Measurements from ENCODE around the gene UCN2.

Gene UCN2

DNA sequence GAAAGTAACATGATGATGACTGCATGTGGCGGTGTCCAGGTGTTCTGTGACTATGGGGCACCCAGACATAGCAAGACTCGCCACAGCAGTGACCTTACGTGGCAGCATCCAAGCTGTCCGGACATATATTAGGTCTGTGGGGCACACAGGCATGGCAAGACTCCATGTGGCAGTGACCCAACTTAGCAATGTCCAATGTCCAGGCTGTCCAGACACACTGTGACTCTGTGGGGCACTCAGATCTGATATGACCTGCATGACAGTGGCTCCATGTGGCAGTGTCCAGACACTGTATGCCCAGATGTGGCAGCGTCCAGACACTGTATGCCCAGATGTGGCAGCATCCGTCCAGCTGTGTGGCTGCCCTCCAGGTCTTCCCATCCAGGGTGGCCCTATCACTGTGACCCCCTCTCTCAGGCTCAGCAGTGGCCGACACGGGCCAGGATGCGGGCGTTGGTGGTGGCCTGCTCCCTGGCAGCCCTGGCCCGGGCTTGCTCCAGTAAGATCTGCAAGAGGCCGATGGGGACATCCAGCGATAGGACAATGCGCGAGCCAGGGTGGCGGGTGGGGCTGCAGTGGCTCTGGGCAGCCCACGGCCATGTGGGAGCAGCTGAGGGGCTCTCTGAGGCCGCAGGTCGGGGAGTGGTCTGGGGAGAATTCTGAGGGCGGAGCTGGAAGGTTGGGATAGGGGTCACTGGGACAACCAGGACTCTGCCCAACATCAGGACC, 1.1 kb downstream of the UCN2 start:
- no peak for DNase-seq (ENCODE audit: low read depth)
- TF ChIP-seq, protein P1, sequence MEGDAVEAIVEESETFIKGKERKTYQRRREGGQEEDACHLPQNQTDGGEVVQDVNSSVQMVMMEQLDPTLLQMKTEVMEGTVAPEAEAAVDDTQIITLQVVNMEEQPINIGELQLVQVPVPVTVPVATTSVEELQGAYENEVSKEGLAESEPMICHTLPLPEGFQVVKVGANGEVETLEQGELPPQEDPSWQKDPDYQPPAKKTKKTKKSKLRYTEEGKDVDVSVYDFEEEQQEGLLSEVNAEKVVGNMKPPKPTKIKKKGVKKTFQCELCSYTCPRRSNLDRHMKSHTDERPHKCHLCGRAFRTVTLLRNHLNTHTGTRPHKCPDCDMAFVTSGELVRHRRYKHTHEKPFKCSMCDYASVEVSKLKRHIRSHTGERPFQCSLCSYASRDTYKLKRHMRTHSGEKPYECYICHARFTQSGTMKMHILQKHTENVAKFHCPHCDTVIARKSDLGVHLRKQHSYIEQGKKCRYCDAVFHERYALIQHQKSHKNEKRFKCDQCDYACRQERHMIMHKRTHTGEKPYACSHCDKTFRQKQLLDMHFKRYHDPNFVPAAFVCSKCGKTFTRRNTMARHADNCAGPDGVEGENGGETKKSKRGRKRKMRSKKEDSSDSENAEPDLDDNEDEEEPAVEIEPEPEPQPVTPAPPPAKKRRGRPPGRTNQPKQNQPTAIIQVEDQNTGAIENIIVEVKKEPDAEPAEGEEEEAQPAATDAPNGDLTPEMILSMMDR (IDR thresholded peaks at IDR 0.05; ENCODE audit: insufficient read depth, low read depth, low read length, missing control alignments), result no peak
- no peak overlapping the region for H3K4me3 ChIP-seq (ENCODE audit: low read depth, low read length)

DNA sequence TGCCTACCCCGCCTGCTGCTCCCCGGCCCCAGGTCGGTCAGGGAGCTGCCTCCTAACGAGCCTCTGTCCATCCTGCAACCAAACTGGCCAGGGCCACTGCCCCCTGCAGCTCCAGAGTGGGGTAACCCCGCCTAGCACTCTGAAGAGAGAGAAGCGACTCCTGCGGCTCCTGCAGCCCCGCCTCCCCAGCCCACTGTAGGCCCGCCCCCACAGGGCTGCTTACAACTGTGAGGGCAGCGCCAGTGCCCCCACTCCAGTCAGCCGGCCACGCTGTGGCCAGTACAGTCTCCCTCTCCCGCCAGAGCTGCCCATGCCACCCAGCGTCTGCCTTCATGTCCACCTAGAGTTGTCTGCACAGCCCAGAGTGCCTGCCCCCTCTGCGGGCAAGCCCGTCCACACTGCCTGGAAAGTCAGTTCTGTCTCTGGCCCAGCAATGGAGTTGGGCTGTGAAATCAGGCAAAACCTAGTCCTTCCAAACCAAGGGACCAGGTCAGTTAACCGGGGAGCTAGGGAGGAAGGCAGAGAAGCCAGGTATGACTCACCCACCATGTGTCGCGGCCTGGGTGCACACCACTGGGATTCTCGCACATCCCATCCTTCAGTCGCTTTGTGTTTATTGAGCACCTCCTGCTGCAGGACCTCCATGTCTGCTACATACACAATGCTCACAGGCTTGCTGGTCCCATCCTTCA, 2.4 kb downstream of the UCN2 start:
- peak overlapping the region; percentile 0 for H3K4me3 ChIP-seq (ENCODE audit: low read depth, low read length)
- TF ChIP-seq, protein P1 (IDR thresholded peaks at IDR 0.05; ENCODE audit: insufficient read depth, low read depth, low read length, missing control alignments), result peak; percentile 15
- DNase-seq (ENCODE audit: low read depth), result no peak

DNA sequence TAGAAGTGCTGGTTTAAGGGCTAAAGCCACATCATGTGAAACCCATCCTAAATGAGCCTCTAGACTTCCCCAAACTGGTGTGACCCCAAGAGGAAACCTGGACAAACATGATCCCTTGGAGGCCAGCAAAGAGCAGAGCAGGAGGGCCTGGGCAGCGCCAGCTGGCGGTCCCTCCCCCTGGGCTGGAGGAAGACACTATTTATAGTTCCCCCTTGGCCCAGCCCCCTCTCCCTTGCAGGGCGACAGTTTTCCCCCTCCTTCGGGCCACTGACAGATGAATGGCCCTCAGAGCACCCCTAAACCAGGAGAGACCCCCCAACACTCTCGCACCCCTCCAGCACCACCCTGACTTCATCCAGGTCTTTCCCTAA, 2.9 kb downstream of the UCN2 start:
- TF ChIP-seq, protein P1 (IDR thresholded peaks at IDR 0.05; ENCODE audit: insufficient read depth, low read depth, low read length, missing control alignments), result no peak
- peak overlapping the region; percentile 0 for H3K4me3 ChIP-seq (ENCODE audit: low read depth, low read length)
- DNase-seq (ENCODE audit: low read depth), result no peak

DNA sequence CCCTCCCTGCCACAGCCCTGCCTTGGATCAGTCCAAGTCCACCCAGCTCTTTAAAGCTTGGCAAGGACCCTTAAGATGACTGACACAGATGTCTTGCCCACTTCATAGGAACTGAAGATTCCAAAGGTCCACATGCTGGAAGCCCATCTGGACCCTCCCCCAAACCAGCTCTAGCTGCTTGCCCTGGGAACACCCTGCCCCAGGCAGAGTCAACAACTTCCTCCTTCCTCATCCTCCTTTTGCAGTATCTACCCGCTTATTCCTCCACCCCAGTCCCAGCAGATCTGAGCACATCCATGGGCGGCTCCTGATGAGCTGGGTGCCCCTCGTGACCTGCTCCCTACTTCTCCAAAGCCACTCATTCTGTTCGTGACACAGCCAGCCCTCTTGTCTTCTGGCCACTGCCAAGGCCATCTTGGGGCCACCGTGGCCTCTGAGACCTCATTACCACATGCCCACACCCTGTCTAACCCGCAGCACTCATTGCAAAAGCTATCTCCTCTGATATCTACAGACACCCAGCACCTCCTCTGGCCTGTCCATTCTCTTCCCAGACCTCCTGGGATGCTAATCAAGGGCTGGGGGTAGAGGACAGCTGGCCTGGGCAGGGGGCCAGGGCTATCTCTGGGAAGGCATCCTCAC, 5.0 kb downstream of the UCN2 start:
- TF ChIP-seq, protein P1 (IDR thresholded peaks at IDR 0.05; ENCODE audit: insufficient read depth, low read depth, low read length, missing control alignments), result no peak
- no peak for DNase-seq (ENCODE audit: low read depth)
- H3K4me3 ChIP-seq (ENCODE audit: low read depth, low read length), result no peak overlapping the region

DNA sequence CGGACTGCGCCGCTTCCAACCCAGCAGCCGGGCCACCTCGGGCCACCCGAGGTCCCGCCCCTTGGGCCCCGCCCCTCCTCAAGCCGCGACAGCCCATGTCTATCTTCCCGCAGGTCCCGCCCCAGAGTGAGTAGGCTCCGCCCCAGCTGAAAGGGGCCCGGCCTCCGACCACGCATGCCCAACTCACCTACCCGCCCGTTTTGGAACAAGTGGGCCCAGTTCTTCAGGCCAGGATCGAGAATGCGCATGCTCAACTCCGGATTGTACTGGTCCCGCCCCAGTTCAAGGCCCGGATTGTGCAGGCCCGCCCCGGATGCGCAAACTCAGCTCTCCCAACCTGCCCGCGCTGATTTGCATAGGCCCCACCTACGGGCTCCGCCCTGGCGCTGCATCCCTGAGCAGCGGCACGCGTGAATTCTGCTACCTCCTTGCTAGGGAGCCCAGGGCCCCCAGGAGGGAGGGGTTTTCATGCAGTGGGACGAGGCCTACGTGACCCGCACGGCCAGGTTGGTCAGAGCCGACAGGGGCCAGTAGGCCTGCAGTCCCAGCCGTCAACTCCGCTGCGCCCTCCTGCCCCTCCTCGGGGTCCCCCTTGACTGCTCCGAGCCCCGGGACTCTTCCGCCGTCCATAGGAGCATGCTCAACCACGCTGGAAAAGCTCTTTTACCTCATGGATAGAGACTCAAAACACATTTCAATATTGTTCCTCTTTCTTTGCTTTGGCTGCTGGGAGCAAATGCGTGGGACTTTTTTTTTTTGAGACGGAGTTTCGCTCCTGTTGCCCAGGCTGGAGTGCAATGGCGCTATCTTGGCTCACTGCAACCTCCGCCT, 6.6 kb downstream of the UCN2 start, which contains the start of gene PFKFB4:
PFKFB4 (minus strand) TSS at position 8 of the 831 bp plus-strand sequence. CDS start 26 bp downstream, outside the sequence.
- TF ChIP-seq, protein P1 (IDR thresholded peaks at IDR 0.05; ENCODE audit: insufficient read depth, low read depth, low read length, missing control alignments), result no peak
- peak within 1 kb of the TSS; percentile 89 for H3K4me3 ChIP-seq (ENCODE audit: low read depth, low read length)
- peak; percentile 100 for DNase-seq (ENCODE audit: low read depth)
